ENCODE results near the gene GBP1. TPM values are rescaled to one million over a fixed set of nuclear protein-coding genes. Genes with fewer than 3 reads are reported as not detected.

Gene GBP1, protein sequence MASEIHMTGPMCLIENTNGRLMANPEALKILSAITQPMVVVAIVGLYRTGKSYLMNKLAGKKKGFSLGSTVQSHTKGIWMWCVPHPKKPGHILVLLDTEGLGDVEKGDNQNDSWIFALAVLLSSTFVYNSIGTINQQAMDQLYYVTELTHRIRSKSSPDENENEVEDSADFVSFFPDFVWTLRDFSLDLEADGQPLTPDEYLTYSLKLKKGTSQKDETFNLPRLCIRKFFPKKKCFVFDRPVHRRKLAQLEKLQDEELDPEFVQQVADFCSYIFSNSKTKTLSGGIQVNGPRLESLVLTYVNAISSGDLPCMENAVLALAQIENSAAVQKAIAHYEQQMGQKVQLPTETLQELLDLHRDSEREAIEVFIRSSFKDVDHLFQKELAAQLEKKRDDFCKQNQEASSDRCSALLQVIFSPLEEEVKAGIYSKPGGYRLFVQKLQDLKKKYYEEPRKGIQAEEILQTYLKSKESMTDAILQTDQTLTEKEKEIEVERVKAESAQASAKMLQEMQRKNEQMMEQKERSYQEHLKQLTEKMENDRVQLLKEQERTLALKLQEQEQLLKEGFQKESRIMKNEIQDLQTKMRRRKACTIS
- total RNA-seq (17.8 and 28.0 TPM in 2 replicates), polyA plus RNA-seq (9.8 and 11.6 TPM in 2 replicates), polyA minus RNA-seq (19.8 and 23.1 TPM in 2 replicates), Bru-seq, nascent RNA (percentile 65 among the genes with signal in this experiment), BruChase-seq, experiment 1, labeled RNA remaining after a 6-hour chase (percentile 64 among the genes with signal in this experiment), BruChase-seq, experiment 2, labeled RNA remaining after a 2-hour chase (percentile 49 among the genes with signal in this experiment)
- 9.5 and 11.1 TPM in 2 replicates for polyA plus RNA-seq (2011; cell fraction: cytosol; rRNA removed)
- 109 and 126 TPM in 2 replicates for polyA plus RNA-seq (2011; cell fraction: nucleus; rRNA removed)
- polyA plus RNA-seq (2012) = 12.4 TPM in 2 replicates
- 3.8 TPM for polyA minus RNA-seq (2011; cell fraction: cytosol; rRNA and poly(A)+ RNA removed)
- polyA minus RNA-seq (2011; cell fraction: nucleus; rRNA and poly(A)+ RNA removed) = 82.3 and 82.7 TPM in 2 replicates
- long read RNA-seq, transcript GBP1-201 (11 exons, 3,035 nt) = major isoform, 42 of 52 reads
- long read RNA-seq, partial matches to known transcripts = 5 of 52 reads
- long read RNA-seq, other reads (novel, unspliced or antisense) = 4 of 52 reads

DNA sequence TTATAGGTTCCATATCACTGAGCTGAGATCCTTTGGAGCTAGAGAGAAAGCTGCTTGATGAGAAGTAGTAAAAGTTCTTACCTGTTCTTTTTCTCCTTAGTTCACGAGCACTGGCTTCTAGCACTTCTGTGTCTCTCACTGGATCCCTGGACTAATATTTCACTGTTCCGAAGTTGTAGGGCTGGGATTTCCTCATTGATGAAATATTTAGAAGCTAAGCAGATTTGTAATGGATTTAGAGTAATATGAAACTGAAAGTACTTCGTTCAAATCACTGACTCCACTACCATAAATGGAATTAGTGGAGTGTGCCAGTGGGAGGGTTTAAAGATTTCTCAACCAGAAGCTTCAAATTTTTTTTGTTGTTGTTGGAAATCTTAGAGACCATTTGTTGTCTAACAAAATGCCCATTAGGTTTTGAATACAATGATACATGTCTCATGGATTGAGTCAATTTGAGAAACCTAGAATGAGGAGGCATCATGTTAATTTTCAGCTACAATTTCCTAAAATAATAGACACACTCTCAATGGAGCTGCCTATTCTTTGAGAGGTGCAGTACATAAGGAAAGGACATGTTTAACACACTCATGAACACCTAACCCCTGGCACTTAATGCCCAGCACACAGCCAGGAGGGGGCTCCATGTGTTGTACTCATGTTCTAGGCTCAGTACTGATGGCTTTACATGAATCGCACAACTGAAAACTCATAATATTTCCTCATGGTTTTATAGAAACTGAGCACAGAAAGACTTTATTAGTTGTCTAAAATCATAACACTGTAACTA lies at the start of gene GBP1:
Gene GBP1 (minus strand): TSS at position 130 of the 790 bp plus-strand sequence. CDS start 1,974 bp downstream, outside the sequence.
- TSS peak; percentile 62 for BruUV-seq (replicated peaks)
- peak; percentile 84 for DNase-seq (ENCODE audit: low read depth, low spot score)
- H3K9me3 ChIP-seq (replicated peaks; ENCODE audit: control insufficient read depth, insufficient read depth, low read length) = no peaks in the 10 kb centered on the region
- H3K36me3 ChIP-seq (ENCODE audit: control insufficient read depth in 2 of 2, extremely low read depth in 1 of 2, insufficient read depth in 2 of 2, low read length in 2 of 2) = no peaks in the 10 kb centered on the region
- FAIRE-seq = peak; percentile 15
- no peaks in the 10 kb centered on the region for H3K79me2 ChIP-seq (ENCODE audit: control insufficient read depth, insufficient read depth, low read length)
- peak within 1 kb of the TSS; percentile 94 for H3K4me2 ChIP-seq (ENCODE audit: insufficient read depth, low read length)
- CTCF ChIA-PET = interaction anchor here (0.8 to 1.9 kb wide), 12 partner anchors 9 to 297 kb away, joined by 3 to 12 read pairs (median 6); partner anchors contain the start of gene GBP3
- peaks cover 9% of the 10 kb centered on the region for H3K4me1 ChIP-seq (ENCODE audit: control insufficient read depth, extremely low read depth, insufficient read depth, low read length)
- TF ChIP-seq FOS (IDR thresholded peaks at IDR 0.05; ENCODE audit: borderline replicate concordance, insufficient read depth, low read length) (no peak), EZH2 (IDR thresholded peaks at IDR 0.05; ENCODE audit: borderline replicate concordance, low read depth, low read length, severe bottlenecking) (no peak), MYC (IDR thresholded peaks at IDR 0.05; ENCODE audit: low read depth, low read length) (no peak), CTCF (IDR thresholded peaks at IDR 0.05; ENCODE audit: extremely low read depth in 1 of 2, insufficient read depth in 1 of 2, low read depth in 1 of 2, low read length in 2 of 2) (no peak), JUN (IDR thresholded peaks at IDR 0.05; ENCODE audit: borderline replicate concordance, insufficient read depth, insufficient read length, low read depth) (no peak), POLR2A (IDR thresholded peaks at IDR 0.05; ENCODE audit: low read depth, low read length) (no peak), MAX (IDR thresholded peaks at IDR 0.05; ENCODE audit: insufficient read depth, insufficient read length) (no peak), POLR2AphosphoS5 (IDR thresholded peaks at IDR 0.05; ENCODE audit: insufficient read depth, low read depth, low read length) (no peak), GATA2 (IDR thresholded peaks at IDR 0.05; ENCODE audit: insufficient read depth, insufficient read length, low read depth, low read length) (no peak)
- H3K27me3 ChIP-seq (ENCODE audit: control insufficient read depth in 2 of 2, insufficient read depth in 2 of 2, low read length in 2 of 2) = no peaks in the 10 kb centered on the region
- H2AFZ ChIP-seq (ENCODE audit: low read depth, low read length) = peak within 1 kb of the TSS; percentile 67
- H3K4me3 ChIP-seq (replicated peaks in 1 of 3; ENCODE audit: insufficient read depth in 1 of 3, low read depth in 1 of 3, low read length in 3 of 3) = peak within 1 kb of the TSS; percentile 39 to 77 (median 54)
- H3K27ac ChIP-seq (ENCODE audit: insufficient read depth, low read depth, low read length) = peak within 1 kb of the TSS; percentile 16
- intact Hi-C loops (cut with micrococcal nuclease) (loop anchor here (2.0 kb wide), 2 partner anchors 42 to 62 kb away; partner anchors contain the start of genes GBP2 and GBP3), dilution Hi-C loops (cut with MboI; ENCODE audit: extremely low pct_ligation_motif_present, low sequenced_read_pairs) (no loop called here)
- POLR2A ChIA-PET = no interaction called here
- H4K20me1 ChIP-seq (replicated peaks; ENCODE audit: control insufficient read depth, extremely low read depth, insufficient read depth, low read length) = no peaks in the 10 kb centered on the region
- H3K9me1 ChIP-seq (replicated peaks; ENCODE audit: control insufficient read depth, extremely low read depth, insufficient read depth, low read length) = no peaks in the 10 kb centered on the region
- H3K9ac ChIP-seq (replicated peaks; ENCODE audit: extremely low read depth, insufficient read depth, low read length) = peak within 1 kb of the TSS; percentile 45

All from endothelial cell of umbilical vein (primary cell).